ENCODE measurements around the gene PDE4D. TPM values are rescaled to one million over a fixed set of nuclear protein-coding genes. Genes with fewer than 3 reads are reported as not detected.

Gene PDE4D
- total RNA-seq, 1 donor from 2014 or later, result 34.5 TPM

DNA sequence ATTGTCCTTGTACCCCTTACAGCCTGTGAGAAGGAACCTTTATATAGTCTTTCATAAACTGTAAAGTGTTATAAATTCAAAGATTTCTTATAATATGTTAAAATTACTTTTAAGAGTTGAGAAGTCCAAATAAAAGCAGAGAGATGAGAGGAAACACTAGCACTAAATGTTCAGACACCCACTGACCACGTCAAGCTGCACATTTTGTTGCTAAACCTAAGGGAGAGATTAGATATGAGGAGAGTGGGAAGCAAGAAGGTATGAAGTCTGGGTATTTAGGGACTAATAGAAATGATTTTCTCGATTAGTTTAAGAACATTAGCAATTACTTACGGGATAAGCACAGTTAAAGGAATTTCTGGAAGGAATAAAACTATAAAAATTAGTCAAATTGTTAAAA, 803.8 kb downstream of the PDE4D start:
- Histone ChIP-seq H3K27me3 (ENCODE audit: low read depth) (no peaks in the 10 kb centered on the region), H3K4me3 (no peak overlapping the region), H3K27ac (replicated peaks) (no peak overlapping the region), H3K9me3 (replicated peaks) (no peaks in the 10 kb centered on the region), H3K4me1 (peaks cover 21% of the 10 kb centered on the region), H3K36me3 (no peaks in the 10 kb centered on the region)
- intact Hi-C loops (cut with micrococcal nuclease), result no loop called here
- TF ChIP-seq, protein P1, sequence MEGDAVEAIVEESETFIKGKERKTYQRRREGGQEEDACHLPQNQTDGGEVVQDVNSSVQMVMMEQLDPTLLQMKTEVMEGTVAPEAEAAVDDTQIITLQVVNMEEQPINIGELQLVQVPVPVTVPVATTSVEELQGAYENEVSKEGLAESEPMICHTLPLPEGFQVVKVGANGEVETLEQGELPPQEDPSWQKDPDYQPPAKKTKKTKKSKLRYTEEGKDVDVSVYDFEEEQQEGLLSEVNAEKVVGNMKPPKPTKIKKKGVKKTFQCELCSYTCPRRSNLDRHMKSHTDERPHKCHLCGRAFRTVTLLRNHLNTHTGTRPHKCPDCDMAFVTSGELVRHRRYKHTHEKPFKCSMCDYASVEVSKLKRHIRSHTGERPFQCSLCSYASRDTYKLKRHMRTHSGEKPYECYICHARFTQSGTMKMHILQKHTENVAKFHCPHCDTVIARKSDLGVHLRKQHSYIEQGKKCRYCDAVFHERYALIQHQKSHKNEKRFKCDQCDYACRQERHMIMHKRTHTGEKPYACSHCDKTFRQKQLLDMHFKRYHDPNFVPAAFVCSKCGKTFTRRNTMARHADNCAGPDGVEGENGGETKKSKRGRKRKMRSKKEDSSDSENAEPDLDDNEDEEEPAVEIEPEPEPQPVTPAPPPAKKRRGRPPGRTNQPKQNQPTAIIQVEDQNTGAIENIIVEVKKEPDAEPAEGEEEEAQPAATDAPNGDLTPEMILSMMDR (IDR thresholded peaks at IDR 0.05; ENCODE audit: borderline replicate concordance), result no peak
- no peak for DNase-seq

DNA sequence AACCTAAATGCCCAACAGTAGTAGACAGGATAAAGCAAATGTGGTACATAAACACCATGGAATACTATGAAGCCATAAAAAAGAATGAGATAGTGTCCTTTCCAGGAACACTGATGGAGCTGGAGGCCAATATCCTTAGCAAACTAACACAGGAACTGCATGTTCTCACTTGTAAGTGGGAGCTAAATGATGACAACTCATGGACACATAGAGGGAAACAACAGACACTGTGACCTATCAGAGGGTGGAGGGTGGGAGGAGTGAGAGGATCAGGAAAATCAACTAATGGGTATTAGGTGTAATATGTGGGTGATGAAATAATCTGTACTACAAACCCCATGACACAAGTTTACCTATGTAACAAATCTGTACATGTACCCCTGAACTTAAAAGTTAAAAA, 805.0 kb downstream of the PDE4D start:
- Histone ChIP-seq H3K9me3 (replicated peaks) (no peaks in the 10 kb centered on the region), H3K36me3 (no peaks in the 10 kb centered on the region), H3K27ac (replicated peaks) (no peak overlapping the region), H3K27me3 (ENCODE audit: low read depth) (no peaks in the 10 kb centered on the region), H3K4me1 (peaks cover 17% of the 10 kb centered on the region), H3K4me3 (no peak overlapping the region)
- TF ChIP-seq, protein P1 (IDR thresholded peaks at IDR 0.05; ENCODE audit: borderline replicate concordance), result no peak
- intact Hi-C loops (cut with micrococcal nuclease), result no loop called here
- no peak for DNase-seq

DNA sequence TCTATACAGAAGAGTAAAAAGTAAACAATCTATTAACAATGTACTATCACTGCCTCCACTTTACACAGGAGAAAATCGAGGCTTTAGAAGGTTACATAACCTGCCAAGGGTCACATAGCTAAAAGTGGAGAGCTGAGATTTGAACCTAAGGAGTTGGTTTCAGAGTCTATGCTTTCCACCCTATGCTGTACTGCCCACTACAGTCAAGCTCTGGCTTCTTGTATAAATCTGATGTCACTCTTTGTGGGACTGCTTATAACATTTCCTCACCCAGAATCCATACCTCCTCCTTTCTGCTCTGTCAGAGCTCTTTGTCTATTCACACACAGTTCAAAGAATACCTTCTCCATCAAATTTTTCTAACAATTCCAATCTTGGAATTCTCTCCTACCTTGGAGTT, 807.5 kb downstream of the PDE4D start:
- Histone ChIP-seq H3K4me1 (peaks cover 14% of the 10 kb centered on the region), H3K9me3 (replicated peaks) (no peaks in the 10 kb centered on the region), H3K27me3 (ENCODE audit: low read depth) (no peaks in the 10 kb centered on the region), H3K36me3 (no peaks in the 10 kb centered on the region), H3K27ac (replicated peaks) (no peak overlapping the region), H3K4me3 (no peak overlapping the region)
- TF ChIP-seq, protein P1 (IDR thresholded peaks at IDR 0.05; ENCODE audit: borderline replicate concordance), result no peak
- intact Hi-C loops (cut with micrococcal nuclease), result no loop called here
- DNase-seq, result no peak

DNA sequence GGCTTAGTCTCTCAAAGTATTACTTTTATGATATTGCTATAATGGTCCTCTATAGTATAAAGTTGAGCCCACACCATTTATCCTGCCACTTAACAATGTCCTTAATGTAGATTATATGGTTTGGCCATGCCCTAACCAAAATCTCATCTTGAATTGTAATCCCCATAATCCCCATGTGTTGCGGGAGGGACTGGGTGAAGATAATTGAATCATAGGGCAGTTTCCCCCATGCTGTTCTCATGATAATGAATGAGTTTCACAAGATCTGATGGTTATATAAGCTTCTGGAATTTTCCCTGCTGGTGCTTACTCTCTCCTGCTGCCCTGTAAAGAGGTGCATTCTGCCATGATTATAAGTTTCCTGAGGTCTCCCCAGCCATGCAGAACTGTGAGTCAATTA, 811.8 kb downstream of the PDE4D start:
- no peaks in the 10 kb centered on the region for H3K9me3 ChIP-seq (replicated peaks)
- H3K4me3 ChIP-seq, result no peak overlapping the region
- TF ChIP-seq, protein P1 (IDR thresholded peaks at IDR 0.05; ENCODE audit: borderline replicate concordance), result no peak
- intact Hi-C loops (cut with micrococcal nuclease), result no loop called here
- H3K36me3 ChIP-seq, result no peaks in the 10 kb centered on the region
- peaks cover 6% of the 10 kb centered on the region for H3K4me1 ChIP-seq
- H3K27ac ChIP-seq (replicated peaks), result no peak overlapping the region
- no peaks in the 10 kb centered on the region for H3K27me3 ChIP-seq (ENCODE audit: low read depth)
- no peak for DNase-seq

DNA sequence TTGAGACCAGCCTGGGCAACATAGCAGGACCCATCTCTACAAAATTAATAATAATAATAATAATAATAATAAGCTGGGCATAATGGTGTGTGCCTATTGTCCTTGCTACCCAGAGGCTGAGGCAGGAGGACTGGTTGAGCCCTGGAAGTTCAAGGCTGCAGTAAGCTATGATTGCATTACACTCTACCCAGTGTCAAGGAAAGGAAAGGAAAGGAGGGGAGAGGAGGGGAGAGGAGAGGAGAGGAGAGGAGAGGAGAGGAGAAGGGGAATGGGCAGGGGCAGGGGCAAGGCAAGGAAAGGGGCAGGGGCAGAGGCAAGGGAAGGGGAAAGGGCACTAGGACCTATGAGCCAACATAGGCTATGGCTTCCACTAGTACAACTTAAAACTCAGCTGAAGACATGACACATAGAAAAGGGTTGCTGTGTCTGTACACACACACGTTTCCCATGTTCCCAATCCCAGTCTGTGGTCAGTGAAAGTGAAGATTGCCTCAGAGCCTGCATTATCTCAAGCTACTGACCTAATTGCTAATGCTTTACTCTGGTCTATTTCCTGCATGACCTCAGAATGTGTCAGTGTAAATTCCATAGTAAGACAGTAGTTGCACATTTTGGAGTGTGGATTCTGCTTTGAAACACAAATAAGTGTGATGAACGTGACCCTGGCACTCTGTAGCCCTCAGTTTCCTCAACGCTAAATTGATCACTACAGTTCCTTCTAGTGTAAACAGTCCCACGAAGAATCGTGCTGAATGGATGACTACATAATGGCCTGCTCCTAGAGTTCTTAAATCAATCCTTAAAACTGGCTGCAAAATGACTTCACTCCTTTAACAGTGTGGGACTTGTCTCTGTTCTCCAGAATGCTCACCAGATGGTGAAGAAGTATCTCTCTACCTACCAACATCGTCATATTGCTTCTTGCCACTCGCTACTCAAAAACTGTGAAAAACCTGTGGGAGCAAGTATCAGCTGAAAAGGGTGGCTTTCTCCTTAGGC, 813.6 kb downstream of the PDE4D start:
- peak overlapping the region; percentile 52 for H3K27ac ChIP-seq (replicated peaks)
- DNase-seq, result no peak

More for the DNA sequence above, 813.6 kb downstream of the PDE4D start:
- Histone ChIP-seq H3K4me1 (peaks cover 6% of the 10 kb centered on the region), H3K27me3 (ENCODE audit: low read depth) (no peaks in the 10 kb centered on the region), H3K36me3 (no peaks in the 10 kb centered on the region), H3K9me3 (replicated peaks) (no peaks in the 10 kb centered on the region), H3K4me3 (no peak overlapping the region)
- intact Hi-C loops (cut with micrococcal nuclease), result no loop called here
- TF ChIP-seq, protein P1 (IDR thresholded peaks at IDR 0.05; ENCODE audit: borderline replicate concordance), result no peak

Data from left ventricle myocardium inferior (tissue), 1 donor.